NCI-H146 treated with DMSO at 0.1 percent for 48 hours (cell line): ENCODE results near the gene PFDN1.
A peak's percentile ranks its signal among the peaks of the same experiment; 100 is the strongest.
"Not testable (repeated sequence)": the region's sequence is repeated elsewhere in the genome, so short reads cannot be mapped to it uniquely, and the experiment has no call there.

Experiments used
- DNase-seq: peaks from one replicate; lab custom pipeline; 2025; ENCODE audit not compliant: unreplicated experiment; lab: John Stamatoyannopoulos, UW

PFDN1 gene

GRCh38 chr5:140302786-140303639 lies at the start of gene PFDN1:
Gene PFDN1 (minus strand): TSS chr5:140303101. CDS start chr5:140303073, 28 bp downstream.
- DNase-seq, result peak; percentile 61

GRCh38 chr5:140351609-140352334 lies 48.9 kb upstream of the PFDN1 start:
- peak; percentile 9 for DNase-seq

GRCh38 chr5:140349244-140349643 lies 46.3 kb upstream of the PFDN1 start:
- DNase-seq, result no peak

- DNase-seq, result no peak
Measured at GRCh38 chr5:140348104-140348503, 45.2 kb upstream of the PFDN1 start.

GRCh38 chr5:140347360-140347759 lies 44.5 kb upstream of the PFDN1 start:
- DNase-seq, result no peak

GRCh38 chr5:140346348-140347221 lies 43.7 kb upstream of the PFDN1 start, which contains the start of gene HBEGF:
Gene HBEGF (minus strand): TSS chr5:140346603. CDS start chr5:140346328, 275 bp downstream.
- peak; percentile 43 for DNase-seq

- no peak for DNase-seq
Measured at GRCh38 chr5:140345919-140346347, 43.0 kb upstream of the PFDN1 start.

GRCh38 chr5:140344683-140345423 lies 42.0 kb upstream of the PFDN1 start:
- DNase-seq, result no peak

- DNase-seq, result not testable (repeated sequence)
Measured at GRCh38 chr5:140343849-140344248, 40.9 kb upstream of the PFDN1 start.

- no peak for DNase-seq
Measured at GRCh38 chr5:140342896-140343295, 40.0 kb upstream of the PFDN1 start.

GRCh38 chr5:140342287-140342686 lies 39.4 kb upstream of the PFDN1 start:
- no peak for DNase-seq

GRCh38 chr5:140341591-140341990 lies 38.7 kb upstream of the PFDN1 start:
- no peak for DNase-seq

- DNase-seq, result no peak
Measured at GRCh38 chr5:140340605-140341121, 37.8 kb upstream of the PFDN1 start.

- no peak for DNase-seq
Measured at GRCh38 chr5:140339636-140340035, 36.7 kb upstream of the PFDN1 start.

- DNase-seq, result no peak
Measured at GRCh38 chr5:140338908-140339307, 36.0 kb upstream of the PFDN1 start.

- DNase-seq, result no peak
Measured at GRCh38 chr5:140338336-140338735, 35.4 kb upstream of the PFDN1 start.

GRCh38 chr5:140337880-140338279 lies 35.0 kb upstream of the PFDN1 start:
- no peak for DNase-seq

GRCh38 chr5:140336388-140336787 lies 33.5 kb upstream of the PFDN1 start:
- DNase-seq, result no peak

GRCh38 chr5:140331638-140332037 lies 28.7 kb upstream of the PFDN1 start:
- DNase-seq, result no peak
